CD14-positive monocyte (primary cell): ENCODE results near the gene ELF5. TPM values are rescaled to one million over a fixed set of nuclear protein-coding genes. Genes with fewer than 3 reads are reported as not detected.

Source experiments
- DNase-seq, 3 donors: peaks; one replicate each; pipeline ENCODE4 v3.0.0-alpha.2; 2011 to 2022
- H2AFZ ChIP-seq: 2 replicates; pipeline ENCODE4 v1.6.0; 2012; ENCODE audit warnings: mild to moderate bottlenecking, low read depth, low read length, inconsistent platforms; ENCODE audit not compliant: insufficient read depth, poor library complexity, severe bottlenecking
- H3K27ac ChIP-seq, 2 donors: 1 replicate in 1 of 2; 2 replicates in 1 of 2; pipeline ENCODE4 v1.5.1; 2012 to 2013; ENCODE audit warnings: low read length in 2 of 2, control low read depth in 1 of 2, inconsistent platforms in 1 of 2, low read depth in 1 of 2, mild to moderate bottlenecking in 1 of 2
- H3K27me3 ChIP-seq, 2 donors: one replicate each; pipeline versions ENCODE4 v1.6.0 to v1.6.1; 2011 to 2013; ENCODE audit warnings: low read length in 2 of 2; ENCODE audit not compliant: control insufficient read depth in 2 of 2, insufficient read depth in 2 of 2
- H3K36me3 ChIP-seq, 2 donors: replicated peaks in 1 of 2; 1 replicate in 1 of 2; 2 replicates in 1 of 2; pipeline versions ENCODE4 v1.5.1 to v1.6.1; 2012 to 2013; ENCODE audit warnings: low read length in 2 of 2, control low read depth in 1 of 2, inconsistent platforms in 1 of 2, mild to moderate bottlenecking in 1 of 2; ENCODE audit not compliant: insufficient read depth in 2 of 2, control insufficient read depth in 1 of 2
- H3K4me1 ChIP-seq, 2 donors: 1 replicate in 1 of 2; 2 replicates in 1 of 2; pipeline versions ENCODE4 v1.5.1 to v1.6.1; 2012 to 2013; ENCODE audit warnings: low read length in 2 of 2, control low read depth in 1 of 2, inconsistent platforms in 1 of 2, mild to moderate bottlenecking in 1 of 2, moderate library complexity in 1 of 2; ENCODE audit not compliant: insufficient read depth in 2 of 2, control insufficient read depth in 1 of 2
- H3K4me2 ChIP-seq: replicated peaks from 2 replicates; pipeline ENCODE3; 2012; ENCODE audit warnings: low read length, moderate library complexity, mild to moderate bottlenecking; ENCODE audit not compliant: poor library complexity, severe bottlenecking; ENCODE audit errors: extremely low read depth
- H3K4me3 ChIP-seq, 3 experiments: fragments of 200-600 bp in 1 of 3; sonication (generic) in 1 of 3; replicated peaks in 1 of 3; 1 replicate in 2 of 3; 2 replicates in 1 of 3; pipeline ENCODE4 v1.5.1; 2011 to 2013; ENCODE audit warnings: low read length in 3 of 3, mild to moderate bottlenecking in 3 of 3, control low read depth in 2 of 3, low read depth in 2 of 3, inconsistent platforms in 1 of 3, moderate library complexity in 1 of 3
- H3K79me2 ChIP-seq: 2 replicates; pipeline ENCODE4 v1.6.0; 2012; ENCODE audit warnings: mild to moderate bottlenecking, control low read depth, inconsistent platforms, low read length, moderate library complexity; ENCODE audit not compliant: insufficient read depth
- H3K9ac ChIP-seq: 2 replicates; pipeline ENCODE4 v1.6.0; 2017; ENCODE audit warnings: low read length, mild to moderate bottlenecking; ENCODE audit not compliant: insufficient read depth, poor library complexity, severe bottlenecking
- H3K9me3 ChIP-seq, 2 donors: replicated peaks in 1 of 2; 1 replicate in 1 of 2; 2 replicates in 1 of 2; pipeline versions ENCODE4 v1.5.1 to v1.6.1; 2012 to 2013; ENCODE audit warnings: low read length in 2 of 2, control low read depth in 1 of 2; ENCODE audit not compliant: control insufficient read depth in 1 of 2, insufficient read depth in 1 of 2
- H4K20me1 ChIP-seq: 2 replicates; pipeline ENCODE4 v1.6.0; 2012; ENCODE audit warnings: mild to moderate bottlenecking, low read length, control low read depth, moderate library complexity; ENCODE audit not compliant: insufficient read depth
- H3K27ac Mint-ChIP-seq, 7 donors: one replicate each; pipeline ENCODE4 v1.8.0; 2020; ENCODE audit warnings: mild to moderate bottlenecking in 7 of 7, mixed read lengths in 7 of 7, moderate library complexity in 6 of 7, inconsistent platforms in 2 of 7
- H3K27me3 Mint-ChIP-seq, 3 donors: one replicate each; pipeline ENCODE4 v1.8.0; 2021 to 2022; ENCODE audit warnings: low read depth in 3 of 3, mild to moderate bottlenecking in 3 of 3, mixed read lengths in 3 of 3, moderate library complexity in 3 of 3, inconsistent platforms in 1 of 3
- H3K36me3 Mint-ChIP-seq, 2 donors: one replicate each; pipeline ENCODE4 v1.8.0; 2020; ENCODE audit warnings: mixed read lengths in 2 of 2, inconsistent platforms in 1 of 2, mild to moderate bottlenecking in 1 of 2
- H3K4me1 Mint-ChIP-seq: one replicate; pipeline ENCODE4 v1.8.0; 2020; ENCODE audit warnings: mild to moderate bottlenecking, mixed read lengths
- H3K4me3 Mint-ChIP-seq, 2 donors: one replicate each; pipeline ENCODE4 v1.8.0; 2020; ENCODE audit warnings: mild to moderate bottlenecking in 2 of 2, mixed read lengths in 2 of 2, moderate library complexity in 1 of 2
- H3K9me3 Mint-ChIP-seq, 7 donors: one replicate each; pipeline ENCODE4 v1.8.0; 2020 to 2022; ENCODE audit warnings: mixed read lengths in 7 of 7, mild to moderate bottlenecking in 6 of 7, moderate library complexity in 6 of 7, inconsistent platforms in 2 of 7
- WGBS: methylation state at CpG from one replicate; pipeline ENCODE4 v1.1.5; 2013; ENCODE audit warnings: missing lambda C conversion rate; ENCODE audit not compliant: insufficient coverage; 5-methylcytosine and 5-hydroxymethylcytosine counted together
- intact Hi-C, 2 donors: fragments of 100-400 bp; cut with micrococcal nuclease; formaldehyde crosslinking; loops; one replicate each; pipeline versions ENCODE4 v1.15.0 to v1.15.1; 2023
- polyA plus RNA-seq, 3 donors: library from polyadenylated mRNA; depleted of rRNA in 1 of 3; unstranded in 2 of 3; stranded (reverse) in 1 of 3; fragments of 300-500 nt in 2 of 3; fragments of >200 nt in 1 of 3; fragmentation: Illumina TruSeq in 2 of 3; gene quantifications; 1 replicate in 2 of 3; 2 replicates in 1 of 3; pipeline ENCODE4 v1.2.3, GENCODE V29; 2012 to 2021
- TF ChIP-seq, protein P1 (sequence below): fragments of 200-600 bp; IDR thresholded peaks from one replicate; pipeline ENCODE4 v1.8.0; 2022; ENCODE audit warnings: antibody characterized with exemption, mild to moderate bottlenecking

The ELF5 gene
- polyA plus RNA-seq, 3 donors: 0.27 TPM; not detected in 2

DNA sequence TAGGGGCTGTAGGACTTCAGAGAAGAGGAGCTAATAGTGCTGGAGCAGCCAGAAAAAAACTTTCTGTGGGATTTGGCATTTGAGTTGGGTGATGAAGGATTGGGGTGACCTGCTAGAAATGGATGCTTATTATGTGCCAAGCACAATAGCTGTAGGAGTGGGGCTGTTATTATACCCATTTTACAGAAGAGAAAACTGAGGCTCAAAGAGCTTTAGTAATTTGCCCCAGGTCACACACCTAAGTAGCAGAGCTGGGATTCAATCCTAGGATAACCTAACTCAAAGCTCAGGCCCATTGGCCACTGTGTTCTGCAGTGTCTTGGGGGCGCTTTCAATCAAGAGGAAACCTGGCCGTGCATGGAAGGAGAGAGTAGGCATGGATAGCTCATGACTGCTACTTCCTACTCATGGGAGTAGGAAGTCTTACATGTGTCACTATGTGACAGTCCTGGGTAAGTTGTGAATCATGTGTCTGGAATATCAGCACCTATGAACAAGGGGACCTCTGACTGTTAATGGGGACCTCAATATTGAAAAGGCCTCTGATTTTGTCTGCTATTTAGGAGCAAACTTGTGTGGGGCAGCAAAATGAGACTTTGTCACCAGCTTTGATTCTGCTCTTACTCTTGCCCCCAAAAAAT is 6.1 kb upstream of the ELF5 start:
- H3K4me2 ChIP-seq: no peak overlapping the region
- H3K27me3 ChIP-seq: no peaks in the 10 kb centered on the region
- no peak for DNase-seq
- H3K4me1 ChIP-seq: no peaks in the 10 kb centered on the region
- Mint-ChIP-seq H3K9me3 (peaks cover 0 to 2% (median 0%) of the 10 kb centered on the region in 7 donors), H3K36me3 (no peaks in the 10 kb centered on the region), H3K4me1 (peaks cover 1% of the 10 kb centered on the region), H3K4me3 (no peak overlapping the region), H3K27ac (no peak overlapping the region), H3K27me3 (peaks cover 0 to 6% (median 0%) of the 10 kb centered on the region in 3 donors)
- H3K27ac ChIP-seq: no peak overlapping the region
- no peaks in the 10 kb centered on the region for H3K9me3 ChIP-seq
- H3K36me3 ChIP-seq: no peaks in the 10 kb centered on the region
- no CpG with 5 or more reads among the region's 2 CpGs for WGBS
- H4K20me1 ChIP-seq: no peaks in the 10 kb centered on the region
- H2AFZ ChIP-seq: no peak overlapping the region
- no peak overlapping the region for H3K4me3 ChIP-seq
- intact Hi-C loops: loop anchor here in 1 of 2 donors (10.0 kb wide), 1 partner anchor 375 kb away; no protein-coding TSS in a partner anchor
- TF ChIP-seq, protein P1, sequence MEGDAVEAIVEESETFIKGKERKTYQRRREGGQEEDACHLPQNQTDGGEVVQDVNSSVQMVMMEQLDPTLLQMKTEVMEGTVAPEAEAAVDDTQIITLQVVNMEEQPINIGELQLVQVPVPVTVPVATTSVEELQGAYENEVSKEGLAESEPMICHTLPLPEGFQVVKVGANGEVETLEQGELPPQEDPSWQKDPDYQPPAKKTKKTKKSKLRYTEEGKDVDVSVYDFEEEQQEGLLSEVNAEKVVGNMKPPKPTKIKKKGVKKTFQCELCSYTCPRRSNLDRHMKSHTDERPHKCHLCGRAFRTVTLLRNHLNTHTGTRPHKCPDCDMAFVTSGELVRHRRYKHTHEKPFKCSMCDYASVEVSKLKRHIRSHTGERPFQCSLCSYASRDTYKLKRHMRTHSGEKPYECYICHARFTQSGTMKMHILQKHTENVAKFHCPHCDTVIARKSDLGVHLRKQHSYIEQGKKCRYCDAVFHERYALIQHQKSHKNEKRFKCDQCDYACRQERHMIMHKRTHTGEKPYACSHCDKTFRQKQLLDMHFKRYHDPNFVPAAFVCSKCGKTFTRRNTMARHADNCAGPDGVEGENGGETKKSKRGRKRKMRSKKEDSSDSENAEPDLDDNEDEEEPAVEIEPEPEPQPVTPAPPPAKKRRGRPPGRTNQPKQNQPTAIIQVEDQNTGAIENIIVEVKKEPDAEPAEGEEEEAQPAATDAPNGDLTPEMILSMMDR: no peak
- no peak overlapping the region for H3K9ac ChIP-seq
- H3K79me2 ChIP-seq: no peaks in the 10 kb centered on the region

DNA sequence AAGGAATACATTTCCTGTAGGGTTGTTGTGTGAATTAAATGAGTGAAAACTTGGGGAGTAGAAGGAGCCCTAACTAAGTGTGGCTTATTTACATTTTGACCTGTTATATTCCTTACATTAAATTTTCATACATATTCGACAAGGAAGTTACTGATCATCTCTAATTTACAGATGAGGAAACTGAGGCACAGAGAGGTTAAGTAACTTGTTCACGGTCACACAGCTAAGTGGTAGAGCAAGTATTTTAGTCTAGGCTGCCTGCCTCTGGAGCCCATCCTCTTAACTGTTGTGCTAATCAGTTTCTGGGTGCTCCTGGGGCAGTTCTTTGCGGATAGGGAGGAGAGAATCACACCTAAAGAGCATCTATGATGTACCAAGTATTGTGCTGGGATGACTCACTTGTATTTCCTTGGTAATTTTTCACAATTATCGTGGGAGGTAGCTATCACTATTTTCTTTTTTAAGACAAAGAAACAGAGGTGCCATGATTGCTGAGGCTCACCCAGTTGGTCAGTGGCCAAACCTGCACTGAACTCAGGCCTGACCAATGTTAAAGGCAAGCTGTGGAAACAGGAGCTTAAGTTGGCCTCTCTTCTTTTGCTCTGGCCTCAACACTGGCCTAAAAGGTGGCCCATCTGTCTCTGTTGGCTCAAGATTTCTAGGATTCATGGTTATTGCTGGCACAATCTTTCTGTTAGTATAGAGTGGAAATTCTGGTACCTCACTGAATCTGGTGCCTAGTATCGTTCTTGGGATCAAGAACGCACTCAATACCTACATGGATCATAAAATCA is 2.9 kb upstream of the ELF5 start:
- H2AFZ ChIP-seq: no peak overlapping the region
- H3K4me2 ChIP-seq: no peak overlapping the region
- no peak overlapping the region for H3K4me3 ChIP-seq
- TF ChIP-seq, protein P1: no peak
- H3K4me1 Mint-ChIP-seq: peaks cover 11% of the 10 kb centered on the region
- no peak for DNase-seq
- intact Hi-C loops: loop anchor here in 1 of 2 donors (10.0 kb wide), 1 partner anchor 378 kb away; no protein-coding TSS in a partner anchor
- H3K9ac ChIP-seq: no peak overlapping the region
- no peaks in the 10 kb centered on the region for H3K27me3 ChIP-seq
- peaks cover 0 to 5% (median 0%) of the 10 kb centered on the region in 3 donors for H3K27me3 Mint-ChIP-seq
- H3K9me3 ChIP-seq: no peaks in the 10 kb centered on the region
- WGBS: 100% methylated on average over 3 of the region's 6 CpGs
- no peaks in the 10 kb centered on the region for H3K36me3 Mint-ChIP-seq
- H3K79me2 ChIP-seq: no peaks in the 10 kb centered on the region
- no peaks in the 10 kb centered on the region for H4K20me1 ChIP-seq
- peaks cover 0 to 2% (median 0%) of the 10 kb centered on the region in 7 donors for H3K9me3 Mint-ChIP-seq
- H3K27ac Mint-ChIP-seq: no peak overlapping the region
- no peak overlapping the region for H3K27ac ChIP-seq
- no peaks in the 10 kb centered on the region for H3K4me1 ChIP-seq
- H3K36me3 ChIP-seq: no peaks in the 10 kb centered on the region
- H3K4me3 Mint-ChIP-seq: no peak overlapping the region
